WTC11 (cell line): ENCODE measurements around the gene SIGLEC11. TPM values are rescaled to one million over a fixed set of nuclear protein-coding genes. Genes with fewer than 3 reads are reported as not detected.

Experiments used
- ATAC-seq: fragments of 200-7000 bp; cut with Tn5 transposase; 2 replicates; pipeline ENCODE4 v1.10.0; 2021; ENCODE audit warnings: mild to moderate bottlenecking, moderate library complexity
- CTCF ChIA-PET: fragments of 300-600 bp; sonication (Branson Sonifier 250); formaldehyde crosslinking; loops from one replicate; lab custom pipeline; 2021; ENCODE audit warnings: antibody characterized with exemption; lab: Charles Lee
- POLR2A ChIA-PET: fragments of 350-600 bp; sonication (Branson Sonifier 250); formaldehyde crosslinking; loops from one replicate; lab custom pipeline; 2021; ENCODE audit warnings: antibody characterized with exemption; lab: Charles Lee
- DNase-seq: peaks from one replicate; pipeline ENCODE4 v3.0.0; 2021; ENCODE audit warnings: low spot score
- H3K27ac Mint-ChIP-seq: 2 replicates; pipeline ENCODE4 v1.8.0; 2021; ENCODE audit warnings: mixed read lengths
- H3K27me3 Mint-ChIP-seq: 2 replicates; pipeline ENCODE4 v1.8.0; 2021; ENCODE audit warnings: low read depth, mild to moderate bottlenecking, moderate library complexity, mixed read lengths
- H3K36me3 Mint-ChIP-seq: 2 replicates; pipeline ENCODE4 v1.8.0; 2021; ENCODE audit warnings: mixed read lengths
- H3K4me1 Mint-ChIP-seq: 2 replicates; pipeline ENCODE4 v1.8.0; 2022; ENCODE audit warnings: mixed read lengths
- H3K4me3 Mint-ChIP-seq: 2 replicates; pipeline ENCODE4 v1.8.0; 2021; ENCODE audit warnings: mild to moderate bottlenecking, moderate library complexity, mixed read lengths
- H3K9me3 Mint-ChIP-seq: 2 replicates; pipeline ENCODE4 v1.8.0; 2021; ENCODE audit warnings: mixed read lengths
- AR ChIP-seq: fragments of 250-450 bp; sonication (Bioruptor Pico); IDR thresholded peaks from 2 replicates; pipeline ENCODE4 v1.9.0; 2021; ENCODE audit warnings: mild to moderate bottlenecking
- CDX4 ChIP-seq: fragments of 250-450 bp; sonication (Bioruptor Pico); IDR thresholded peaks from 2 replicates; pipeline ENCODE4 v1.9.0; 2021; ENCODE audit warnings: moderate library complexity, mild to moderate bottlenecking, inconsistent platforms, borderline replicate concordance
- CREB1 ChIP-seq: sonication (generic); formaldehyde crosslinking; IDR thresholded peaks from 2 replicates; pipeline ENCODE4 v1.8.0; 2023; ENCODE audit warnings: mild to moderate bottlenecking, missing genetic modification reagents
- E2F4 ChIP-seq: sonication (generic); formaldehyde crosslinking; IDR thresholded peaks from 2 replicates; pipeline ENCODE4 v1.8.1; 2022; ENCODE audit warnings: low read depth, mild to moderate bottlenecking, moderate library complexity, missing genetic modification reagents, borderline replicate concordance
- ELF4 ChIP-seq: sonication (generic); formaldehyde crosslinking; IDR thresholded peaks from 2 replicates; pipeline ENCODE4 v1.8.1; 2022; ENCODE audit warnings: low read depth, mild to moderate bottlenecking, moderate library complexity, missing genetic modification reagents
- EMX1 ChIP-seq: fragments of 250-450 bp; sonication (Bioruptor Pico); IDR thresholded peaks from 2 replicates; pipeline ENCODE4 v1.8.0; 2021; ENCODE audit warnings: mild to moderate bottlenecking
- ERG ChIP-seq: fragments of 250-450 bp; sonication (Bioruptor Pico); IDR thresholded peaks from 2 replicates; pipeline ENCODE4 v1.8.0; 2021; ENCODE audit warnings: mild to moderate bottlenecking
- ETV6 ChIP-seq: sonication (generic); formaldehyde crosslinking; IDR thresholded peaks from 2 replicates; pipeline ENCODE4 v1.8.1; 2022; ENCODE audit warnings: mild to moderate bottlenecking, missing genetic modification reagents
- FOXP1 ChIP-seq: sonication (generic); formaldehyde crosslinking; IDR thresholded peaks from 2 replicates; pipeline ENCODE4 v1.8.0; 2022; ENCODE audit warnings: missing genetic modification reagents, mild to moderate bottlenecking, moderate library complexity, borderline replicate concordance
- GABPB1 ChIP-seq: sonication (generic); formaldehyde crosslinking; IDR thresholded peaks from 2 replicates; pipeline ENCODE4 v1.8.1; 2023; ENCODE audit warnings: mild to moderate bottlenecking, missing genetic modification reagents
- GRHL2 ChIP-seq: fragments of 250-450 bp; sonication (Bioruptor Pico); IDR thresholded peaks from 2 replicates; pipeline ENCODE4 v1.8.0; 2022; ENCODE audit warnings: mild to moderate bottlenecking, moderate library complexity; ENCODE audit not compliant: insufficient replicate concordance, severe bottlenecking
- HMGXB4 ChIP-seq: sonication (generic); formaldehyde crosslinking; IDR thresholded peaks from 2 replicates; pipeline ENCODE4 v1.8.1; 2023; ENCODE audit warnings: mild to moderate bottlenecking, moderate library complexity, missing genetic modification reagents
- MXD4 ChIP-seq: fragments of 250-450 bp; sonication (Bioruptor Pico); IDR thresholded peaks from 2 replicates; pipeline ENCODE4 v1.8.0; 2021; ENCODE audit warnings: mild to moderate bottlenecking, moderate library complexity, borderline replicate concordance
- TEAD1 ChIP-seq: sonication (generic); formaldehyde crosslinking; IDR thresholded peaks from 2 replicates; pipeline ENCODE4 v1.8.0; 2022; ENCODE audit warnings: mild to moderate bottlenecking, missing genetic modification reagents
- TP53 ChIP-seq: sonication (generic); formaldehyde crosslinking; IDR thresholded peaks from 2 replicates; pipeline ENCODE4 v1.8.1; 2023; ENCODE audit warnings: mild to moderate bottlenecking, missing genetic modification reagents
- ZBTB21 ChIP-seq: sonication (generic); formaldehyde crosslinking; IDR thresholded peaks from 2 replicates; pipeline ENCODE4 v1.8.1; 2023; ENCODE audit warnings: mild to moderate bottlenecking, missing genetic modification reagents, borderline replicate concordance
- ZMAT4 ChIP-seq: fragments of 250-450 bp; sonication (Bioruptor Pico); IDR thresholded peaks from 2 replicates; pipeline ENCODE4 v1.9.0; 2021; ENCODE audit warnings: mild to moderate bottlenecking
- ZNF532 ChIP-seq: fragments of 250-450 bp; sonication (Bioruptor Pico); IDR thresholded peaks from 2 replicates; pipeline ENCODE4 v1.9.0; 2021; ENCODE audit warnings: mild to moderate bottlenecking, borderline replicate concordance
- ZNF671 ChIP-seq: fragments of 250-450 bp; sonication (Bioruptor Pico); IDR thresholded peaks from 2 replicates; pipeline ENCODE4 v1.8.0; 2021; ENCODE audit warnings: mild to moderate bottlenecking
- total RNA-seq: library from RNA; stranded (reverse); gene quantifications from 3 replicates; pipeline ENCODE4 v1.2.3, GENCODE V29; 2021

Gene SIGLEC11
- total RNA-seq, 1 experiment from 2014 or later = not detected

GRCh38 chr19:49973987-49974386 lies 13.0 kb upstream of the SIGLEC11 start:
- H3K27ac Mint-ChIP-seq = no peak overlapping the region
- no peaks in the 10 kb centered on the region for H3K9me3 Mint-ChIP-seq
- CTCF ChIA-PET = no interaction called here
- H3K36me3 Mint-ChIP-seq = 0 out of 2 replicates have a peak, but pooled peaks cover 2% of the 10 kb centered on the region
- H3K27me3 Mint-ChIP-seq = no peaks in the 10 kb centered on the region
- no peaks in the 10 kb centered on the region for H3K4me1 Mint-ChIP-seq
- no peak for DNase-seq
- POLR2A ChIA-PET = no interaction called here
- no peak for ATAC-seq
- H3K4me3 Mint-ChIP-seq = no peak overlapping the region
- no peak for TF ChIP-seq FOXP1

- TF ChIP-seq ZMAT4 (CRISPR knock-in tag) = no peak
- TF ChIP-seq ELF4 (CRISPR knock-in tag) = no peak
- H3K9me3 Mint-ChIP-seq = no peaks in the 10 kb centered on the region
- no peaks in the 10 kb centered on the region for H3K27me3 Mint-ChIP-seq
- H3K27ac Mint-ChIP-seq = no peak overlapping the region
- H3K4me1 Mint-ChIP-seq = no peaks in the 10 kb centered on the region
- H3K4me3 Mint-ChIP-seq = no peak overlapping the region
- ChIA-PET CTCF (interaction anchor here (1.1 kb wide), 1 partner anchor 15 kb away, joined by 3 read pairs; no protein-coding TSS in a partner anchor), POLR2A (no interaction called here)
- no peaks in the 10 kb centered on the region for H3K36me3 Mint-ChIP-seq
- no peak for DNase-seq
- no peak for ATAC-seq
Observed at GRCh38 chr19:49972841-49973240, 11.9 kb upstream of the SIGLEC11 start.

- POLR2A ChIA-PET = no interaction called here
- ATAC-seq (peak; percentile 24; the same call in 1 of the 2 replicates), DNase-seq (no peak)
- CTCF ChIA-PET = interaction anchor here (0.5 to 1.2 kb wide), 4 partner anchors 11 to 34 kb away, joined by 3 to 6 read pairs (median 4); no protein-coding TSS in a partner anchor
- H3K36me3 Mint-ChIP-seq = no peaks in the 10 kb centered on the region
- no peaks in the 10 kb centered on the region for H3K4me1 Mint-ChIP-seq
- no peak overlapping the region for H3K4me3 Mint-ChIP-seq
- no peak overlapping the region for H3K27ac Mint-ChIP-seq
- no peaks in the 10 kb centered on the region for H3K27me3 Mint-ChIP-seq
- no peaks in the 10 kb centered on the region for H3K9me3 Mint-ChIP-seq
- TF ChIP-seq AR (CRISPR knock-in tag) = no peak
- TF ChIP-seq ZNF532 (CRISPR knock-in tag) = no peak
- no peak for TF ChIP-seq TP53 (CRISPR knock-in tag)
- TF ChIP-seq CREB1 (CRISPR knock-in tag) = no peak
- TF ChIP-seq GRHL2 (CRISPR knock-in tag) = no peak
- no peak for TF ChIP-seq EMX1
- TF ChIP-seq TEAD1 (CRISPR knock-in tag) = no peak
- no peak for TF ChIP-seq HMGXB4 (CRISPR knock-in tag)
- no peak for TF ChIP-seq ERG (CRISPR knock-in tag)
- no peak for TF ChIP-seq MXD4 (CRISPR knock-in tag)
- TF ChIP-seq GABPB1 (CRISPR knock-in tag) = no peak
- no peak for TF ChIP-seq ETV6 (CRISPR knock-in tag)
- TF ChIP-seq ZBTB21 = no peak
- no peak for TF ChIP-seq CDX4 (CRISPR knock-in tag)
- TF ChIP-seq ZNF671 (CRISPR knock-in tag) = no peak
- TF ChIP-seq ELF4 (CRISPR knock-in tag) = no peak
- no peak for TF ChIP-seq E2F4
Observed at GRCh38 chr19:49971991-49972411, 11.0 kb upstream of the SIGLEC11 start.
